ENCODE measurements around the gene FGF21.
A peak's percentile ranks its signal among the peaks of the same experiment; 100 is the strongest.
"Not testable (repeated sequence)": the region's sequence is repeated elsewhere in the genome, so short reads cannot be mapped to it uniquely, and the experiment has no call there.

The FGF21 gene

GRCh38 chr19:48784527-48784926 lies 29.2 kb downstream of the FGF21 start:
- Mint-ChIP-seq H3K36me3 (ENCODE audit: low read depth) (no peaks in the 10 kb centered on the region), H3K27me3 (no peaks in the 10 kb centered on the region), H3K4me3 (no peak overlapping the region), H3K4me1 (ENCODE audit: low read depth) (peaks cover 3% of the 10 kb centered on the region), H3K9me3 (no peaks in the 10 kb centered on the region), H3K27ac (no peak overlapping the region)

- H3K27me3 Mint-ChIP-seq; H3K4me3 Mint-ChIP-seq; H3K4me1 Mint-ChIP-seq (ENCODE audit: low read depth); H3K27ac Mint-ChIP-seq; H3K9me3 Mint-ChIP-seq; H3K36me3 Mint-ChIP-seq (ENCODE audit: low read depth): not testable (repeated sequence)
These were observed 31.1 kb downstream of the FGF21 start for GRCh38 chr19:48786422-48786821.

- not testable (repeated sequence) for H3K27me3 Mint-ChIP-seq; H3K4me1 Mint-ChIP-seq (ENCODE audit: low read depth); H3K36me3 Mint-ChIP-seq (ENCODE audit: low read depth); H3K9me3 Mint-ChIP-seq; H3K27ac Mint-ChIP-seq; H3K4me3 Mint-ChIP-seq
These were observed 32.0 kb downstream of the FGF21 start for GRCh38 chr19:48787331-48787730.

GRCh38 chr19:48793271-48793670 lies 37.9 kb downstream of the FGF21 start:
- Mint-ChIP-seq H3K36me3 (ENCODE audit: low read depth) (no peaks in the 10 kb centered on the region), H3K4me1 (ENCODE audit: low read depth) (peaks cover 12% of the 10 kb centered on the region), H3K27ac (no peak overlapping the region), H3K27me3 (no peaks in the 10 kb centered on the region), H3K4me3 (no peak overlapping the region), H3K9me3 (no peaks in the 10 kb centered on the region)

GRCh38 chr19:48794291-48794690 lies 39.0 kb downstream of the FGF21 start:
- Mint-ChIP-seq H3K4me3 (peak overlapping the region; percentile 32), H3K27me3 (no peaks in the 10 kb centered on the region), H3K4me1 (ENCODE audit: low read depth) (peaks cover 12% of the 10 kb centered on the region), H3K9me3 (no peaks in the 10 kb centered on the region), H3K36me3 (ENCODE audit: low read depth) (no peaks in the 10 kb centered on the region), H3K27ac (no peak overlapping the region)

GRCh38 chr19:48795055-48795684 lies 39.8 kb downstream of the FGF21 start:
- peak overlapping the region; percentile 81 for H3K4me3 Mint-ChIP-seq
- no peaks in the 10 kb centered on the region for H3K27me3 Mint-ChIP-seq
- H3K36me3 Mint-ChIP-seq (ENCODE audit: low read depth) = peaks cover 2% of the 10 kb centered on the region
- H3K27ac Mint-ChIP-seq = peak overlapping the region; percentile 74
- H3K4me1 Mint-ChIP-seq (ENCODE audit: low read depth) = peaks cover 12% of the 10 kb centered on the region
- no peaks in the 10 kb centered on the region for H3K9me3 Mint-ChIP-seq

GRCh38 chr19:48795685-48796070 lies 40.4 kb downstream of the FGF21 start:
- Mint-ChIP-seq H3K4me3 (peak overlapping the region; percentile 81), H3K4me1 (ENCODE audit: low read depth) (peaks cover 12% of the 10 kb centered on the region), H3K27me3 (no peaks in the 10 kb centered on the region), H3K27ac (peak overlapping the region; percentile 74), H3K9me3 (no peaks in the 10 kb centered on the region), H3K36me3 (ENCODE audit: low read depth) (peaks cover 3% of the 10 kb centered on the region)

- Mint-ChIP-seq H3K36me3 (ENCODE audit: low read depth) (peaks cover 3% of the 10 kb centered on the region), H3K4me3 (no peak overlapping the region), H3K27ac (no peak overlapping the region), H3K27me3 (no peaks in the 10 kb centered on the region), H3K4me1 (ENCODE audit: low read depth) (peaks cover 12% of the 10 kb centered on the region), H3K9me3 (no peaks in the 10 kb centered on the region)
These were observed 41.2 kb downstream of the FGF21 start for GRCh38 chr19:48796298-48797083.

- no peaks in the 10 kb centered on the region for H3K27me3 Mint-ChIP-seq
- H3K9me3 Mint-ChIP-seq = no peaks in the 10 kb centered on the region
- no peak overlapping the region for H3K4me3 Mint-ChIP-seq
- no peak overlapping the region for H3K27ac Mint-ChIP-seq
- peaks cover 3% of the 10 kb centered on the region for H3K36me3 Mint-ChIP-seq (ENCODE audit: low read depth)
- H3K4me1 Mint-ChIP-seq (ENCODE audit: low read depth) = peaks cover 12% of the 10 kb centered on the region
These were observed 41.8 kb downstream of the FGF21 start for GRCh38 chr19:48797103-48797502.

- H3K27me3 Mint-ChIP-seq = no peaks in the 10 kb centered on the region
- peaks cover 12% of the 10 kb centered on the region for H3K4me1 Mint-ChIP-seq (ENCODE audit: low read depth)
- no peaks in the 10 kb centered on the region for H3K9me3 Mint-ChIP-seq
- peaks cover 3% of the 10 kb centered on the region for H3K36me3 Mint-ChIP-seq (ENCODE audit: low read depth)
- no peak overlapping the region for H3K4me3 Mint-ChIP-seq
- H3K27ac Mint-ChIP-seq = no peak overlapping the region
These were observed 43.6 kb downstream of the FGF21 start for GRCh38 chr19:48798937-48799336.

- Mint-ChIP-seq H3K9me3 (no peaks in the 10 kb centered on the region), H3K4me3 (no peak overlapping the region), H3K27ac (no peak overlapping the region), H3K4me1 (ENCODE audit: low read depth) (peaks cover 10% of the 10 kb centered on the region), H3K36me3 (ENCODE audit: low read depth) (peaks cover 3% of the 10 kb centered on the region), H3K27me3 (no peaks in the 10 kb centered on the region)
These were observed 44.3 kb downstream of the FGF21 start for GRCh38 chr19:48799358-48800300.

- no peaks in the 10 kb centered on the region for H3K9me3 Mint-ChIP-seq
- H3K4me1 Mint-ChIP-seq (ENCODE audit: low read depth) = no peaks in the 10 kb centered on the region
- H3K4me3 Mint-ChIP-seq = no peak overlapping the region
- H3K27me3 Mint-ChIP-seq = no peaks in the 10 kb centered on the region
- H3K36me3 Mint-ChIP-seq (ENCODE audit: low read depth) = peaks cover 7% of the 10 kb centered on the region
- H3K27ac Mint-ChIP-seq = no peak overlapping the region
These were observed 47.3 kb downstream of the FGF21 start for GRCh38 chr19:48802623-48803022.

GRCh38 chr19:48804496-48804895 lies 49.2 kb downstream of the FGF21 start:
- H3K4me1 Mint-ChIP-seq (ENCODE audit: low read depth) = peaks cover 14% of the 10 kb centered on the region
- no peaks in the 10 kb centered on the region for H3K27me3 Mint-ChIP-seq
- H3K36me3 Mint-ChIP-seq (ENCODE audit: low read depth) = peaks cover 13% of the 10 kb centered on the region
- no peaks in the 10 kb centered on the region for H3K9me3 Mint-ChIP-seq
- H3K4me3 Mint-ChIP-seq = no peak overlapping the region
- H3K27ac Mint-ChIP-seq = no peak overlapping the region

GRCh38 chr19:48805452-48805851 lies 50.1 kb downstream of the FGF21 start:
- Mint-ChIP-seq H3K27ac (no peak overlapping the region), H3K4me1 (ENCODE audit: low read depth) (peaks cover 22% of the 10 kb centered on the region), H3K9me3 (no peaks in the 10 kb centered on the region), H3K36me3 (ENCODE audit: low read depth) (peaks cover 10% of the 10 kb centered on the region), H3K27me3 (no peaks in the 10 kb centered on the region), H3K4me3 (no peak overlapping the region)

- peaks cover 10% of the 10 kb centered on the region for H3K36me3 Mint-ChIP-seq (ENCODE audit: low read depth)
- no peak overlapping the region for H3K4me3 Mint-ChIP-seq
- H3K27ac Mint-ChIP-seq = no peak overlapping the region
- no peaks in the 10 kb centered on the region for H3K9me3 Mint-ChIP-seq
- H3K4me1 Mint-ChIP-seq (ENCODE audit: low read depth) = peaks cover 22% of the 10 kb centered on the region
- no peaks in the 10 kb centered on the region for H3K27me3 Mint-ChIP-seq
These were observed 51.1 kb downstream of the FGF21 start for GRCh38 chr19:48806518-48806817.

All from stimulated activated naive CD8-positive, alpha-beta T cell treated with anti-CD3 and anti-CD28 coated beads, Interleukin-15, Interleukin-2, amounts not matched to agents 100 ng/mL and 50 ng/mL, for 24 hours (primary cell).